WTC11 (cell line): Measurements from ENCODE around the gene PPP2R5A.
"Not testable (repeated sequence)": the region's sequence is repeated elsewhere in the genome, so short reads cannot be mapped to it uniquely, and the experiment has no call there.

ENCODE experiments used
- CTCF ChIP-seq: fragments of 200-600 bp; IDR thresholded peaks from 2 replicates; pipeline ENCODE4 v1.8.0; 2022; ENCODE audit warnings: antibody characterized with exemption
- E2F1 ChIP-seq: sonication (generic); formaldehyde crosslinking; IDR thresholded peaks from 2 replicates; pipeline ENCODE4 v1.8.0; 2022; ENCODE audit warnings: mild to moderate bottlenecking, missing genetic modification reagents
- FOXJ3 ChIP-seq: sonication (generic); formaldehyde crosslinking; IDR thresholded peaks from 2 replicates; pipeline ENCODE4 v1.9.0; 2021; ENCODE audit warnings: missing genetic modification reagents, mild to moderate bottlenecking, borderline replicate concordance
- FOXP4 ChIP-seq: sonication (generic); formaldehyde crosslinking; IDR thresholded peaks from 2 replicates; pipeline ENCODE4 v1.8.0; 2022; ENCODE audit warnings: mild to moderate bottlenecking, missing genetic modification reagents
- KAT7 ChIP-seq: sonication (generic); formaldehyde crosslinking; IDR thresholded peaks from 2 replicates; pipeline ENCODE4 v1.8.1; 2023; ENCODE audit warnings: missing genetic modification reagents, mild to moderate bottlenecking, borderline replicate concordance
- PRDM15 ChIP-seq: sonication (generic); formaldehyde crosslinking; IDR thresholded peaks from 2 replicates; pipeline ENCODE4 v1.8.0; 2022; ENCODE audit warnings: missing genetic modification reagents
- RELA ChIP-seq: sonication (generic); formaldehyde crosslinking; IDR thresholded peaks from 2 replicates; pipeline ENCODE4 v1.8.1; 2022; ENCODE audit warnings: missing genetic modification reagents, mild to moderate bottlenecking, borderline replicate concordance
- TEAD4 ChIP-seq: sonication (generic); formaldehyde crosslinking; IDR thresholded peaks from 2 replicates; pipeline ENCODE4 v1.8.0; 2022; ENCODE audit warnings: mild to moderate bottlenecking, missing genetic modification reagents
- USF2 ChIP-seq: sonication (generic); formaldehyde crosslinking; IDR thresholded peaks from 2 replicates; pipeline ENCODE4 v1.8.1; 2023; ENCODE audit warnings: mild to moderate bottlenecking, missing genetic modification reagents, moderate library complexity
- ZNF423 ChIP-seq: fragments of 250-450 bp; sonication (Bioruptor Pico); IDR thresholded peaks from 2 replicates; pipeline ENCODE4 v2.1.2; 2022; ENCODE audit warnings: mild to moderate bottlenecking, moderate library complexity

- not testable (repeated sequence) for TF ChIP-seq PRDM15 (CRISPR knock-in tag); CTCF; KAT7 (CRISPR knock-in tag); RELA (CRISPR knock-in tag); FOXP4 (CRISPR knock-in tag); ZNF423; E2F1 (CRISPR knock-in tag); TEAD4; FOXJ3; USF2
These were observed 35.8 kb downstream of the PPP2R5A start for GRCh38 chr1:212321031-212321430.
